B cell (primary cell): Measurements from ENCODE around the gene FCRL3.

ENCODE experiments used
- EZH2 ChIP-seq: IDR thresholded peaks from 2 replicates; pipeline ENCODE4 v1.6.1; 2012; ENCODE audit warnings: borderline replicate concordance, low read depth, mild to moderate bottlenecking, moderate library complexity, low read length; ENCODE audit not compliant: insufficient read depth, poor library complexity, severe bottlenecking
- TF ChIP-seq, protein P1 (sequence below): fragments of 200-600 bp; IDR thresholded peaks from one replicate; pipeline ENCODE4 v1.8.0; 2022; ENCODE audit warnings: antibody characterized with exemption, mild to moderate bottlenecking

DNA sequence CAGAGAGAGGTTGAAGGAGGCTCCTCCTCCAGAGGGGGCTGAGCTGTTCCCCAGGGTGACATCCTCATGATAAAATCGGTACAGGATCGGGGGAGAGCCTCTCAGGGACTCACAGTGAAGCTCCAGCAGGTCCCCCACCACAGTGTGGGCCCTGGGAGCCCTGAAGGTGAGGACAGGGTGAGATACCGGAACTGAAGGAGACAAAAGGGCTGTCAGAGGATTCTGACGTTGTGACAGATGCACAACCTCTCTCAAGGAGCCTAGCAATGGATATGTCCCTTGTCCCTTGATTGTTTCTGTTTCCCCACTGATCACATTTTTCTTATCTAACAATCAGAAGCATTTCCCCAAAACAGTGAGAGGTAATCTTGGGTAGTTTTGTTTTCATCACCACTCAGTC lies 5.2 kb downstream of the FCRL3 start:
- TF ChIP-seq, protein P1, sequence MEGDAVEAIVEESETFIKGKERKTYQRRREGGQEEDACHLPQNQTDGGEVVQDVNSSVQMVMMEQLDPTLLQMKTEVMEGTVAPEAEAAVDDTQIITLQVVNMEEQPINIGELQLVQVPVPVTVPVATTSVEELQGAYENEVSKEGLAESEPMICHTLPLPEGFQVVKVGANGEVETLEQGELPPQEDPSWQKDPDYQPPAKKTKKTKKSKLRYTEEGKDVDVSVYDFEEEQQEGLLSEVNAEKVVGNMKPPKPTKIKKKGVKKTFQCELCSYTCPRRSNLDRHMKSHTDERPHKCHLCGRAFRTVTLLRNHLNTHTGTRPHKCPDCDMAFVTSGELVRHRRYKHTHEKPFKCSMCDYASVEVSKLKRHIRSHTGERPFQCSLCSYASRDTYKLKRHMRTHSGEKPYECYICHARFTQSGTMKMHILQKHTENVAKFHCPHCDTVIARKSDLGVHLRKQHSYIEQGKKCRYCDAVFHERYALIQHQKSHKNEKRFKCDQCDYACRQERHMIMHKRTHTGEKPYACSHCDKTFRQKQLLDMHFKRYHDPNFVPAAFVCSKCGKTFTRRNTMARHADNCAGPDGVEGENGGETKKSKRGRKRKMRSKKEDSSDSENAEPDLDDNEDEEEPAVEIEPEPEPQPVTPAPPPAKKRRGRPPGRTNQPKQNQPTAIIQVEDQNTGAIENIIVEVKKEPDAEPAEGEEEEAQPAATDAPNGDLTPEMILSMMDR: no peak
- TF ChIP-seq EZH2: no peak
